ENCODE measurements around the gene ABCB11.

DNA sequence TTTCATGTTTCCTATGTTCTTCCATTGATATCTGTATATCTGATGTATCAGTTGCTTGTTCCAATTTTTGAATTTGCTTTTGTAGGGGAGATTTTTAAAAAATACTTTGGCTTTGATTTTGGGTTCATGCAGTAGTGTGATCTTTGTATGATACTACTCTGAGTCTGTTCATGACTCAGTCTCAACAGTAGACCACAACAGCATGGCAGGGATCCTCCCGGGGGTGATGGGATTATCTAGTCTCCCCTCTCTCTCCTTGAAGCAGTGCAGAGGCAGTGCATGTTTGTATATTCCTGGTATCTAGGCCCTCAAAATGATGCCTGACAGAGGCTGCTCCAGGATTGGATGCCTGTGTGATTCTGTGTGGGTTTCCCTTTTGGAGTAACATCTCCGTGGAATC is 74.7 kb downstream of the ABCB11 start:
- no peak for TF ChIP-seq SUZ12 (IDR thresholded peaks at IDR 0.05)
- TF ChIP-seq BHLHE40 (IDR thresholded peaks at IDR 0.05; ENCODE audit: borderline replicate concordance): no peak
- no peak for TF ChIP-seq NFRKB (IDR thresholded peaks at IDR 0.05)
- TF ChIP-seq HDGF (IDR thresholded peaks at IDR 0.05; ENCODE audit: borderline replicate concordance): no peak
- TF ChIP-seq TARDBP (IDR thresholded peaks at IDR 0.05): no peak
- no peak for TF ChIP-seq SP1 (IDR thresholded peaks at IDR 0.05)
- TF ChIP-seq FOXM1 (IDR thresholded peaks at IDR 0.05; ENCODE audit: borderline replicate concordance): no peak
- no peak for TF ChIP-seq PKNOX1 (IDR thresholded peaks at IDR 0.05)
- TF ChIP-seq ELF4 (IDR thresholded peaks at IDR 0.05): no peak
- no peak for TF ChIP-seq ZNF384 (IDR thresholded peaks at IDR 0.05)
- no peak for TF ChIP-seq FOXA1 (IDR thresholded peaks at IDR 0.05)
- no peak for TF ChIP-seq L3MBTL2 (conservative IDR thresholded peaks at IDR 0.05)
- no peak for TF ChIP-seq FOXK2 (IDR thresholded peaks at IDR 0.05)

Measured in HEK293T (cell line).